GM10847 (cell line): ENCODE measurements around the gene PRKX.

Experiments
- POLR2A ChIP-seq: IDR thresholded peaks from 2 replicates; pipeline ENCODE4 v1.6.1; 2011; ENCODE audit not compliant: insufficient read length; ENCODE audit errors: extremely low read depth

PRKX gene

GRCh38 chrX:3699821-3700381 is 13.5 kb downstream of the PRKX start:
- no peak for TF ChIP-seq POLR2A

- no peak for TF ChIP-seq POLR2A
Measured at GRCh38 chrX:3697701-3698279, 15.7 kb downstream of the PRKX start.

- no peak for TF ChIP-seq POLR2A
Measured at GRCh38 chrX:3697220-3697684, 16.2 kb downstream of the PRKX start.

- no peak for TF ChIP-seq POLR2A
Measured at GRCh38 chrX:3695536-3695935, 17.9 kb downstream of the PRKX start.

- no peak for TF ChIP-seq POLR2A
Measured at GRCh38 chrX:3690140-3690539, 23.3 kb downstream of the PRKX start.

- no peak for TF ChIP-seq POLR2A
Measured at GRCh38 chrX:3680459-3680858, 33.0 kb downstream of the PRKX start.

- no peak for TF ChIP-seq POLR2A
Measured at GRCh38 chrX:3679669-3680068, 33.8 kb downstream of the PRKX start.

- no peak for TF ChIP-seq POLR2A
Measured at GRCh38 chrX:3678328-3678727, 35.1 kb downstream of the PRKX start.

- TF ChIP-seq POLR2A, result no peak
Measured at GRCh38 chrX:3674881-3675280, 38.6 kb downstream of the PRKX start.

GRCh38 chrX:3669841-3670475 is 43.5 kb downstream of the PRKX start:
- no peak for TF ChIP-seq POLR2A

GRCh38 chrX:3666975-3667374 is 46.5 kb downstream of the PRKX start:
- no peak for TF ChIP-seq POLR2A

- no peak for TF ChIP-seq POLR2A
Measured at GRCh38 chrX:3664921-3665320, 48.5 kb downstream of the PRKX start.

GRCh38 chrX:3659761-3660160 is 53.7 kb downstream of the PRKX start:
- no peak for TF ChIP-seq POLR2A

- TF ChIP-seq POLR2A, result no peak
Measured at GRCh38 chrX:3655181-3655580, 58.3 kb downstream of the PRKX start.

GRCh38 chrX:3653111-3653510 is 60.3 kb downstream of the PRKX start:
- TF ChIP-seq POLR2A, result no peak

- TF ChIP-seq POLR2A, result no peak
Measured at GRCh38 chrX:3651277-3651676, 62.2 kb downstream of the PRKX start.

- TF ChIP-seq POLR2A, result no peak
Measured at GRCh38 chrX:3648084-3648483, 65.4 kb downstream of the PRKX start.
